GM20000 (cell line): ENCODE measurements around the gene PBLD.
"Not testable (repeated sequence)": the region's sequence is repeated elsewhere in the genome, so short reads cannot be mapped to it uniquely, and the experiment has no call there.

Source experiments
- DNase-seq: peaks from one replicate; pipeline ENCODE4 v3.0.0; 2012; ENCODE audit warnings: low spot score
- CTCF ChIP-seq: IDR thresholded peaks from 2 replicates; pipeline ENCODE4 v1.5.1; 2012; ENCODE audit warnings: mild to moderate bottlenecking, control low read depth; ENCODE audit errors: extremely low read depth, missing control alignments

The PBLD gene

GRCh38 chr10:68251151-68251550 is 81.6 kb downstream of the PBLD start:
- TF ChIP-seq CTCF, result no peak

GRCh38 chr10:68249297-68249696 is 83.4 kb downstream of the PBLD start:
- no peak for TF ChIP-seq CTCF
- DNase-seq, result no peak

More at GRCh38 chr10:68251151-68251550, 81.6 kb downstream of the PBLD start:
- no peak for DNase-seq

- TF ChIP-seq CTCF, result no peak
- DNase-seq, result no peak
Measured at GRCh38 chr10:68247931-68248330, 84.8 kb downstream of the PBLD start.

GRCh38 chr10:68246397-68246796 is 86.3 kb downstream of the PBLD start:
- not testable (repeated sequence) for DNase-seq

- TF ChIP-seq CTCF, result no peak
- no peak for DNase-seq
Measured at GRCh38 chr10:68242051-68242450, 90.7 kb downstream of the PBLD start.

- no peak for TF ChIP-seq CTCF
- no peak for DNase-seq
Measured at GRCh38 chr10:68239596-68240150, 93.1 kb downstream of the PBLD start.

GRCh38 chr10:68239069-68239468 is 93.7 kb downstream of the PBLD start:
- DNase-seq, result no peak
- TF ChIP-seq CTCF, result no peak

GRCh38 chr10:68238371-68238770 is 94.4 kb downstream of the PBLD start:
- DNase-seq, result no peak
- no peak for TF ChIP-seq CTCF
